KMS-11 (cell line): ENCODE measurements around the gene RHBDD3.

ENCODE experiments used
- H2AFZ ChIP-seq: fragments of 200-600 bp; sonication (generic); 2 replicates; pipeline ENCODE4 v1.6.1; 2016; ENCODE audit warnings: antibody characterized with exemption, mixed run types, low read depth
- H3K27ac ChIP-seq: fragments of 200-600 bp; sonication (generic); 2 replicates; pipeline ENCODE4 v1.6.1; 2016; ENCODE audit warnings: mild to moderate bottlenecking, mixed run types
- H3K27me3 ChIP-seq: fragments of 200-600 bp; sonication (generic); 2 replicates; pipeline ENCODE4 v1.6.1; 2017; ENCODE audit warnings: mild to moderate bottlenecking, low read depth, mixed run types, moderate library complexity; ENCODE audit not compliant: insufficient read depth
- H3K36me3 ChIP-seq: fragments of 200-600 bp; sonication (generic); 2 replicates; pipeline ENCODE4 v1.6.1; 2017; ENCODE audit warnings: mild to moderate bottlenecking, mixed run types; ENCODE audit not compliant: insufficient read depth
- H3K4me1 ChIP-seq: fragments of 200-600 bp; sonication (generic); 2 replicates; pipeline ENCODE4 v1.6.1; 2016; ENCODE audit warnings: mild to moderate bottlenecking, low read depth, mixed run types; ENCODE audit not compliant: poor library complexity, severe bottlenecking
- H3K4me2 ChIP-seq: fragments of 200-600 bp; sonication (generic); 2 replicates; pipeline ENCODE4 v1.7.0; 2016; ENCODE audit warnings: mild to moderate bottlenecking, mixed run types
- H3K4me3 ChIP-seq: fragments of 200-600 bp; sonication (generic); IDR thresholded peaks from 2 replicates; pipeline ENCODE4 v1.6.1; 2017; ENCODE audit warnings: low read depth, low read length, mixed read lengths; ENCODE audit not compliant: insufficient read depth
- H3K79me2 ChIP-seq: fragments of 200-600 bp; sonication (generic); 2 replicates; pipeline ENCODE4 v1.6.1; 2016; ENCODE audit warnings: low read depth, mixed run types; ENCODE audit not compliant: insufficient read depth
- H3K9ac ChIP-seq: fragments of 200-600 bp; sonication (generic); 2 replicates; pipeline ENCODE4 v1.6.1; 2016; ENCODE audit warnings: mild to moderate bottlenecking, mixed run types
- H4K20me1 ChIP-seq: fragments of 200-600 bp; sonication (generic); 2 replicates; pipeline ENCODE4 v1.6.1; 2016; ENCODE audit warnings: mild to moderate bottlenecking, mixed run types; ENCODE audit not compliant: insufficient read depth
- TF ChIP-seq, protein P1 (sequence below): fragments of 200-600 bp; sonication (generic); conservative IDR thresholded peaks from 2 replicates; pipeline ENCODE4 v1.6.1; 2017; ENCODE audit warnings: low read depth, mild to moderate bottlenecking, antibody characterized with exemption, low read length, moderate library complexity, mixed read lengths

RHBDD3 gene

DNA sequence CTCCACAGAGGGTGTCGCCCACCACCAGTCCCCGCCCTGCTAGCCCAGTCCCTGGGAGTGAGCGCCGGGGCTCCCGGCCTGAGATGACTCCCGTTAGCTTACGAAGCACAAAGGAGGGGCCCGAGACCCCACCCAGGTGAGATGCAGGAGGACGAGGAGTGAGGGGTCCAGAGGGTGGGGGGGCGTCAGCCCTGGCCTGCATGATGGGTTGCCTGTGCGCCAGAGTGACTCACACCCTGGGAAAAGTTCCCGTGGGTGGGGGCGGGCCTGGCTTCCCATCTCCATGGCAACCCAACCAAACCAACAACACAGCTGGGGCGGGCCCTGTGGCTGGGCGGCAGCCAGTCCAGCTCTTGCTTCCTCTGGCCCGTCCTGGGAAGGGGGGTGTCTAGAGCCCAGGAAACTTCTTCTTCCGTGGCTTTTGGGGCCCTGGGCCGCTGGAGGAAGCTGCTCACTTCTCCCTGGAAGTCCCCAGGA lies 43.1 kb upstream of the RHBDD3 start:
- Histone ChIP-seq H4K20me1 (no peaks in the 10 kb centered on the region), H3K4me1 (no peaks in the 10 kb centered on the region), H3K4me2 (peak overlapping the region; percentile 3; the same call in 1 of the 2 replicates), H3K27me3 (peaks cover 16% of the 10 kb centered on the region; the same call in 1 of the 2 replicates), H2AFZ (no peak overlapping the region), H3K79me2 (no peaks in the 10 kb centered on the region), H3K4me3 (no peak overlapping the region), H3K9ac (no peak overlapping the region), H3K36me3 (no peaks in the 10 kb centered on the region), H3K27ac (no peak overlapping the region)
- TF ChIP-seq, protein P1, sequence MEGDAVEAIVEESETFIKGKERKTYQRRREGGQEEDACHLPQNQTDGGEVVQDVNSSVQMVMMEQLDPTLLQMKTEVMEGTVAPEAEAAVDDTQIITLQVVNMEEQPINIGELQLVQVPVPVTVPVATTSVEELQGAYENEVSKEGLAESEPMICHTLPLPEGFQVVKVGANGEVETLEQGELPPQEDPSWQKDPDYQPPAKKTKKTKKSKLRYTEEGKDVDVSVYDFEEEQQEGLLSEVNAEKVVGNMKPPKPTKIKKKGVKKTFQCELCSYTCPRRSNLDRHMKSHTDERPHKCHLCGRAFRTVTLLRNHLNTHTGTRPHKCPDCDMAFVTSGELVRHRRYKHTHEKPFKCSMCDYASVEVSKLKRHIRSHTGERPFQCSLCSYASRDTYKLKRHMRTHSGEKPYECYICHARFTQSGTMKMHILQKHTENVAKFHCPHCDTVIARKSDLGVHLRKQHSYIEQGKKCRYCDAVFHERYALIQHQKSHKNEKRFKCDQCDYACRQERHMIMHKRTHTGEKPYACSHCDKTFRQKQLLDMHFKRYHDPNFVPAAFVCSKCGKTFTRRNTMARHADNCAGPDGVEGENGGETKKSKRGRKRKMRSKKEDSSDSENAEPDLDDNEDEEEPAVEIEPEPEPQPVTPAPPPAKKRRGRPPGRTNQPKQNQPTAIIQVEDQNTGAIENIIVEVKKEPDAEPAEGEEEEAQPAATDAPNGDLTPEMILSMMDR = no peak

DNA sequence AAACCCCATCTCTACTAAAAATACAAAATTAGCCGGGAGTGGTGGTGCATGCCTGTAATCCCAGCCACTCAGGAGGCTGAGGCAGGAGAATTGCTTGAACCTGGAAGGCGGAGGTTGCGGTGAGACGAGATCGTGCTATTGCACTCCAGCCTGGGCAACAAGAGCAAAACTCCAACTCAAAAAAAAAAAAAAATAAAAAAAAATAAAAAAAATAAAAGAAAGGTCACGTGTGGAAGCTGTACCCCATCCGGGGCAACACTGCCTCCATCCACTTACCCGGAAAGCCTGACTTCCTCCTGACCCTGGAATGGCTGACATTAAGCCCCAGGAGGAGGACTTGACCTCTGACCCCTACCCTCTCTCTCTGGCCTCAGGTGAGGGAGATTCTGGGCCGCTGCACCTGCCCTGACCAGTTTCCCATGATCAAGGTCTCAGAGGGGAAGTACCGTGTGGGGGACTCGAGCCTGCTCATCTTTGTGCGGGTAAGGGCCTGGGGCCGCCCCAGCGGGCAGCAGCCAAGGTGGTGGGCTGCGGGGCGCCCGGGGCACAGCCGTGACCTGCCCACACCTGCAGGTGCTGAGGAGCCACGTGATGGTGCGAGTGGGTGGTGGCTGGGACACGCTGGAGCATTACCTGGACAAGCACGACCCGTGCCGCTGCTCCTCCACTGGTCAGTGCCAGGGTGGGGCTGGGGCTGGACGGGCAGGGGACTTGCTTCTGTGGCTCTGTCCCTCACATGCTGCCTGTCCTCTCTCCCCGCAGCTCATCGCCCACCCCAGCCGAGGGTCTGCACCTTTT lies 42.5 kb upstream of the RHBDD3 start:
- H3K36me3 ChIP-seq = no peaks in the 10 kb centered on the region
- H2AFZ ChIP-seq = no peak overlapping the region
- H3K79me2 ChIP-seq = no peaks in the 10 kb centered on the region
- no peak overlapping the region for H3K9ac ChIP-seq
- no peak overlapping the region for H3K4me3 ChIP-seq
- no peak overlapping the region for H3K27ac ChIP-seq
- H3K4me2 ChIP-seq = 0 out of 2 replicates have a peak overlapping the region, but pooled peaks have one; percentile 3
- H4K20me1 ChIP-seq = no peaks in the 10 kb centered on the region
- H3K27me3 ChIP-seq = peaks cover 16% of the 10 kb centered on the region; the same call in 1 of the 2 replicates
- no peaks in the 10 kb centered on the region for H3K4me1 ChIP-seq
- TF ChIP-seq, protein P1 = no peak

DNA sequence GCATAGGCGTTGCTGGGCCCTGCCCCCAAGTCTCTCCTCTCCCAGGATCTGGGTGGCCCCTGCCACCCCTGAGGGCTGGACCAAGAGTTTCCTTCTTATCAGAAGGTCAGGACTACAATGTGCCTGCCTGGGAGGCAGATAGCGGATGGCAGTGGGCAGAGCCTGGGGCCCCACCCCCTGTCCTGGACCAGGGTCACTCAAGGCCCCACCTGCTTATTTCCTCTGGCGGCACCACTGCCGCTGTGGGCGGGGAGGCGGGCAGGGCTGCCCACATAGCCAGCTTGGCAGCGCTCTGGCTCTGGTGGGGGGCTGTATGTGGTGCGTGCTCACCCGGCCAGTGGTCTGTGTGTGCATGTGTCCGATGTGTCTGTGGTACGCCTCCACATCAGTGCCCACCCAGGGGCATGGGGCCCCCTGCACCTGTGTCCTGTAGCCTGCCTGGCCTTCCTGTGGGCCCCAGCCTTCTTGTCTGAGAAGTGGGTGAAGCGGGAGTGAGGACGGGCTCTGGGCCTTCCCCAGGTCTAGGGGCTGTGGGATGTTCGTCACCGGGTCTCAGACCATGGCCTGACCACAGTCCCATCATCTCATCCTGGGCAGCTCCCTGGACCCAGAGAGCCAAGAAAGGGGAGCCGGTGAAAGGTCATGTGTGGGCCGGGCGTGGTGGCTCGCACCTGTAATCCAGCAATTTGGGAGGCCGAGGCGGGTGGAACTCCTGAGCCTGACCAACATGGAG lies 41.7 kb upstream of the RHBDD3 start:
- H3K27ac ChIP-seq = no peak overlapping the region
- H3K9ac ChIP-seq = no peak overlapping the region

DNA sequence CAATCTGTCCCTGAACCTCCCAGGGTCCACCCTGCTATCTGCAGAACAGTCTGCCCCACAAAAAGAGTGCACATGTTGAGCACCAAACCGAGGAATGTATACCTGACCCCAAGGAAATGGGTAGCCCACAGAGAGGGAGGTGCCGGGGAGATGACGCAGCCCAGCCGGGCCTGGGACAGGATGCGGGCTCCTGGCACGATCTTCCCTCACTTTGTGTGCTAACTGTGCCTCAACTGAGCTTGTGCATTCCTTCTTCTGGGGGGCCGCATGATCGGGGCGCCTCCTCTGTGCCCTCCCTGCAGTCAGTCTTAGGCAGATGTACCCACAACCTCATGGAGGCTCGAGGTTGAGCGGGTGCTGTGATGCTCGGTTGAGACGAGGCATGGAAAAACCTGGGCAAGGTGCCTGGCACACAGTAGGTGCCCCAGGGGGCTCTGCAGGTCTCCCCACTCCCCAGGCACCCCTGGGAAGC lies 41.0 kb upstream of the RHBDD3 start:
- H3K27me3 ChIP-seq = peaks cover 11% of the 10 kb centered on the region; the same call in 1 of the 2 replicates
- H3K4me3 ChIP-seq = no peak overlapping the region
- no peak overlapping the region for H3K27ac ChIP-seq
- H3K36me3 ChIP-seq = no peaks in the 10 kb centered on the region
- no peaks in the 10 kb centered on the region for H3K79me2 ChIP-seq
- H3K4me1 ChIP-seq = no peaks in the 10 kb centered on the region
- H3K4me2 ChIP-seq = no peak overlapping the region
- TF ChIP-seq, protein P1 = no peak
- no peak overlapping the region for H2AFZ ChIP-seq
- no peak overlapping the region for H3K9ac ChIP-seq
- H4K20me1 ChIP-seq = no peaks in the 10 kb centered on the region

More for the DNA sequence above, 41.7 kb upstream of the RHBDD3 start:
- Histone ChIP-seq H3K36me3 (no peaks in the 10 kb centered on the region), H3K79me2 (no peaks in the 10 kb centered on the region), H3K4me1 (no peaks in the 10 kb centered on the region), H3K27me3 (peaks cover 13% of the 10 kb centered on the region; the same call in 1 of the 2 replicates), H3K4me3 (no peak overlapping the region), H4K20me1 (no peaks in the 10 kb centered on the region), H2AFZ (no peak overlapping the region), H3K4me2 (no peak overlapping the region)
- TF ChIP-seq, protein P1 = no peak
